Measurements from ENCODE around the gene CCSER1.

DNA sequence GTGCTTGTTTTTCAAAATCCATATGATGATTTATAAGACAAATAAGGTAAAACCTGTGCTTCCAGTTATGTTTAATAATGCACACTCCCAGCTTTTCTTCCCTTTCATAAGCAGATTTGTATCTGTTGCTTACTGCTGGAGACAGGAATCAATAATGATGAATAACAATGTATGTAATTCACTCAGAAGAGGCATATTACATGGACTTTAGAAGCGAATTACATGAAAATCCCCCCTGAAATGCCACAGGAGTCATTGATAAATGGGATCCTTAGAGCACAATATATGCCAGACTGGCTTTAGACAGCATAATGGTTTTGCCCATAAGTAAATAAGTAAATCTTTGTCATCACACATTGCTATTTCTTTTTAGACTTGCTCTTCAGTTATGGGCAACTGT lies 892.3 kb downstream of the CCSER1 start:
- no peak for TF ChIP-seq EP300 (IDR thresholded peaks at IDR 0.05)
- TF ChIP-seq, protein P1, sequence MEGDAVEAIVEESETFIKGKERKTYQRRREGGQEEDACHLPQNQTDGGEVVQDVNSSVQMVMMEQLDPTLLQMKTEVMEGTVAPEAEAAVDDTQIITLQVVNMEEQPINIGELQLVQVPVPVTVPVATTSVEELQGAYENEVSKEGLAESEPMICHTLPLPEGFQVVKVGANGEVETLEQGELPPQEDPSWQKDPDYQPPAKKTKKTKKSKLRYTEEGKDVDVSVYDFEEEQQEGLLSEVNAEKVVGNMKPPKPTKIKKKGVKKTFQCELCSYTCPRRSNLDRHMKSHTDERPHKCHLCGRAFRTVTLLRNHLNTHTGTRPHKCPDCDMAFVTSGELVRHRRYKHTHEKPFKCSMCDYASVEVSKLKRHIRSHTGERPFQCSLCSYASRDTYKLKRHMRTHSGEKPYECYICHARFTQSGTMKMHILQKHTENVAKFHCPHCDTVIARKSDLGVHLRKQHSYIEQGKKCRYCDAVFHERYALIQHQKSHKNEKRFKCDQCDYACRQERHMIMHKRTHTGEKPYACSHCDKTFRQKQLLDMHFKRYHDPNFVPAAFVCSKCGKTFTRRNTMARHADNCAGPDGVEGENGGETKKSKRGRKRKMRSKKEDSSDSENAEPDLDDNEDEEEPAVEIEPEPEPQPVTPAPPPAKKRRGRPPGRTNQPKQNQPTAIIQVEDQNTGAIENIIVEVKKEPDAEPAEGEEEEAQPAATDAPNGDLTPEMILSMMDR (IDR thresholded peaks at IDR 0.05): no peak
- TF ChIP-seq POLR2A (IDR thresholded peaks at IDR 0.05): no peak
